ENCODE results near the gene PPAN.

Gene PPAN

DNA sequence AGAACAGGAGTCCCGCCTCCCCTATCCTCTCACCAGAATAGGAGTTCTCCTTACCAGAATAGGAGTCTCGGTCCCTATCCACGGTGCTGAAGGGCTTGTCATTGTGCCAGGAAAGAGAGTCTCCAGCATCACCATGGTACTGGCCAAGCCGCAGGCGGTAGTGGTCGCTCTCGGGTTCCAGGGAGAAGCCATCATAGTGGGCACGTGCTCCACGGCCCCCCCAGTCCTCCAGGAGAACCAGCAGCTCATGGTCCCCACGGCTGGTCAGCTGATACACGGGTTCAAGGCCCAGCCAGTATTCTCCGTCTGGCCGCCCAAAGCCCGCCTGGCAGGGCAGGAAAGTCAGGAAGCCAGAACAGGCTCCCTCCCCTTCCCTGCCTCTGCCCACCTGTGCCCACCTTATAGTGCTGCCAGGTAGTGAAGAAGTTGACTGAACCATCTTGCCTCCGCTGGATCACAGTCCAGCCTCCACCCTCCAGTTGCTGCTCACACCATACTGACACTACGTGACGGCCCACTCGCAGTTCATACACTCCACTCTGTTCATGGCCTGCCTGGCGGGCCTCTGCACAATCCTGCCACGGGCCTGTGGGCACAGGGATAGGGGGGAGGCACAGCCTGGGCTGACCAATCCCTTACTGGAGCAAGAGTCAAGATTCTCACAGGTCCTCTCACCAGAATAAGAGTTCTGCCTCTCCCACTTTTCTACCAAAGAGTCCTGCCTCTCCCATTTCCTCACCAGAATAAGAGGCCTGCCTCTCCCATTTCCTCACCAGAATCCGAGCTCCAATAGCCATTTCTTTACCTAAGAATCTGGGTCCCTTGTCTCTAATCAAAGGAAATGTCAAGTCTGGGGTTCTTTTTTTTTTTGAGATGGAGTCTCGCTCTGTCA, 12.6 kb upstream of the PPAN start:
- DNase-seq (ENCODE audit: low read depth): no peak

- DNase-seq (ENCODE audit: low read depth): no peak
Measured at GRCh38 chr19:10095622-10095947, 10.6 kb upstream of the PPAN start.

GRCh38 chr19:10095948-10096614, 10.1 kb upstream of the PPAN start:
- DNase-seq (ENCODE audit: low read depth): peak; percentile 86

GRCh38 chr19:10096615-10096963, 9.6 kb upstream of the PPAN start:
- no peak for DNase-seq (ENCODE audit: low read depth)

GRCh38 chr19:10100163-10100785, 5.9 kb upstream of the PPAN start:
- no peak for DNase-seq (ENCODE audit: low read depth)

DNA sequence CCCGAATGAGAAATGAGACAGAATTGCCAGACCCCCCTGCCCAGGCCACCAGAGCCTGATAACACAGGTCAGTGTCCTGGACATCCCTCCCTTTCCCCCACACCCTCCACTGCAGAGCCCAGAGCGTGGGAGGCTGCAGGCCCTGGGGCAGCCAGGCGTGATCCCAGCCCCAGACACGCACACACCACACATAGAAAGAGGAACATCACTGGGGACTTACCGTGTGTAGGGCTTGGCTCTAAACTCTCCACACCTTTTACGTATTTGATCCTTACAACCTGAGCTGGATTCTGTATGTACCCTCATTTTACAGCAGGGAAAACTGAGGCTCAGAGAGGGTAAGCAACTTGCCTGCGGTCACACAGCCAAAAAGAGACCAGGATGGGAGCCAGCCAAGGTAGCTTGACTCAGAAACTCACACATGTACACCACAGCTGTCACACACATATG, 3.4 kb upstream of the PPAN start:
- no peak for DNase-seq (ENCODE audit: low read depth)

DNA sequence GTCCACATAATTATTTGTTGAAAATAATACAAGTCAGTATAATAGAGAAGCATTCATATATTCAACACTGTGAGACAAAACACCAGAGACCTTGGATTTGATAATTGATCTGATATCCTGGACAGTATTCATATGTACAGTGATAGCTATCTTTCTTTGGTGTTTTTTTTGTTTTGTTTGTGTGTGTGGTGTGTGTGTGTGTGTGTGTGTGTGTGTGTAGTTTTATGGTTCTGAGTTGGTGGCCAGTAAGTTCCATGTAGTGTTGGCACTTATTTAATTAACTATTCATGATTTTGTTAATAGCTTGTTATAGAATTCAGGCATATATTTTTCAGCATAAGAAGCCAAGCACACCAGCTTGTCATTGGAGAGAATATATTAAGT, 2.0 kb upstream of the PPAN start:
- DNase-seq (ENCODE audit: low read depth): no peak

GRCh38 chr19:10104665-10105508, 1.3 kb upstream of the PPAN start:
- peak; percentile 70 for DNase-seq (ENCODE audit: low read depth)

GRCh38 chr19:10105509-10106099, 558 bp upstream of the PPAN start:
- DNase-seq (ENCODE audit: low read depth): peak; percentile 73

DNA sequence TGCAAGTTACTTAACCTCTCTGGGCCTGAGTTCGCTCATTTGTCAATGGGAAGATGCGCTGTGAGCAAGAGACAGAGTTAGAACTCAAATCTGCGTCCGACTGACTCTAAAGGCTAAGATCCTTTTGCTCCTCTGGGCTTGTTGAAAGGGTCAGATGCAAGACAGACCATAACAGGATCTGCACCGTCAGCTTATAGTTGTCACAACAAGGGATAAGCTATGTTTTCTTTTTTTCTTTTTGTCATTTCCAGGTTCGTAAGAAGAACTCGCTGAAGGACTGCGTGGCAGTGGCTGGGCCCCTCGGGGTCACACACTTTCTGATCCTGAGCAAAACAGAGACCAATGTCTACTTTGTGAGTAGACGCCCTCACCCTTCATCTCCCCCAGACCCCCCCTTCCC, 1.1 kb downstream of the PPAN start:
- no peak for DNase-seq (ENCODE audit: low read depth)

DNA sequence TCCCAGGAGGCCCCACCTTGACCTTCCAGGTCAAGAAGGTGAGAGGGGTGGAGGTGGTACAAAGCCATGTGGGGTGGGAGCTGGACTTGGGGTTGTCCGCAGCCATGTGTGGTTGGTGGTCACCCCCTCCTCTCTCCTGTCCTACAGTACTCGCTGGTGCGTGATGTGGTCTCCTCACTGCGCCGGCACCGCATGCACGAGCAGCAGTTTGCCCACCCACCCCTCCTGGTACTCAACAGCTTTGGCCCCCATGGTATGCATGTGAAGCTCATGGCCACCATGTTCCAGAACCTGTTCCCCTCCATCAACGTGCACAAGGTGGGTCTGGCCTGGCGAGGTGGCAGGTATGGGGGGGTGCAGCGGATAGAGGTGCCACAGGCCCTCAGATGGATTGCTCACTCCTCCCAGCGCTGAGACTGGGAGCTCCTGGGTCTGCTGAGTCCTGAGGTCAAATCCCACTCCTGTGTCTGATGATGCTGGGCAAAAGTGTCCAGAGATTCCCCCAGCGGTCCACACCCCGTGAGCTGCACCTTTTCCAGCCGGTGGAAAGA, 1.7 kb downstream of the PPAN start:
- DNase-seq (ENCODE audit: low read depth): no peak

GRCh38 chr19:10109528-10109927, 3.4 kb downstream of the PPAN start:
- no peak for DNase-seq (ENCODE audit: low read depth)

DNA sequence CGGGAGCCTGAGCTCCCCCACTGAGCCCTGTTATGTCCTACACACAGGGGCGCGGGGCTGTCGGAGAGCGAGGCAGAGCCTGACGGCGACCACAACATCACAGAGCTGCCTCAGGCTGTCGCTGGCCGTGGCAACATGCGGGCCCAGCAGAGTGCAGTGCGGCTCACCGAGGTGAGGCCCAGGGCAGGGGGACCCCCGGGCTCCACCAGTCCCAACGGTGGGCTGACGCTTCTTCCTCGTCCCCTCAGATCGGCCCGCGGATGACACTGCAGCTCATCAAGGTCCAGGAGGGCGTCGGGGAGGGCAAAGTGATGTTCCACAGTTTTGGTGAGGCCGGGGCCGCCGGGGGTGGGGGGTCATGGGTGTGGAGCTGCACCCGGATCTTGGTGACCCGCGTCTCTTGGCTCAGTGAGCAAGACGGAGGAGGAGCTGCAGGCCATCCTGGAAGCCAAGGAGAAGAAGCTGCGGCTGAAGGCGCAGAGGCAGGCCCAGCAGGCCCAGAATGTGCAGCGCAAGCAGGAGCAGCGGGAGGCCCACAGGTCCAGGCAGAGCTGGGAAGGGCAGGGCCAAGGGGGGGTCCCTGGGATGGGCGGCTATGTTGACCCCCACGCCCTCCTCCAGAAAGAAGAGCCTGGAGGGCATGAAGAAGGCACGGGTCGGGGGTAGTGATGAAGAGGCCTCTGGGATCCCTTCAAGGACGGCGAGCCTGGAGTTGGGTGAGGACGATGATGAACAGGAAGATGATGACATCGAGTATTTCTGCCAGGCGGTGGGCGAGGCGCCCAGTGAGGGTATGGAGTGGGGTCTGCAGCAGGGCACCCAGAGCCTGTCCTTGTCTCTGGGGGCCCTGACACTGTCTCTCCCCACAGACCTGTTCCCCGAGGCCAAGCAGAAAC, 4.2 kb downstream of the PPAN start:
- DNase-seq (ENCODE audit: low read depth): no peak

GRCh38 chr19:10110972-10111317, 4.8 kb downstream of the PPAN start:
- DNase-seq (ENCODE audit: low read depth): no peak

GRCh38 chr19:10111405-10111811, 5.2 kb downstream of the PPAN start, which contains the start of gene P2RY11:
Gene P2RY11, plus strand, starts transcription at chr19:10111693. Its CDS starts 29 bp downstream, at chr19:10111722.
- no peak for DNase-seq (ENCODE audit: low read depth)

DNA sequence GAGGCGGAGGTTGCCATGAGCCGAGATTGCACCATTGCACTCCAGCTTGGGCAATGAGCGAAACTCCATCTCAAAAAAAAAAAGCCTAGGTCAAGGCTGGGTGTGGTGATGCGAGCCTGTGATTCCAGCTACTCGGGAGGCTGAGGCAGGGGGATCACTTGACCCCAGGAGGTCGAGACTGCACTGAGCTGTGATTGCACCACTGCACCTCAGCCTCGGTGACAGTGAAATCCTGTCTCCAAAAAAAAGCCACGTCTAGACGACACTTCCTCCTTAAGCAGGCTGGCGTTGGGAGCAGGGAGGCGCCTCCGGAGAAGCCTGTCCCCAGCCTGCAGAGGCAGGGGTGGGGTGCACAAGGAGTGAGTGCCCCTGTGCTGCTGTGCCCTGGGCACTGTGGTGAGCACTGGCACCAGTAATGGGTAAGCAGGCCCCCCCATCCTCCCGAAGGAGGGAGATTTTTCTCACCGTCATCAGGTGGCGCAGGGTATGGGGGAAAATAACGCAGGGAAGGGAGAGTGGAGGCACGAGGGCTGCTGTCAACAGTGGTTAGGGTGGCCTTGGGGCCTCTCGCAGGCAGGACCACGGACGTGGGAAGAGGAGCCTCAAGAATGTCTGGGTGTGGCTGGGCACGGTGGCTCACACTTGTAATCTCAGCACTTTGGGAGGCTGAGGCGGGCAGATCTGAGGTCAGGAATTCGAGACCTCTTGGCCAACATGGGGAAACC, 6.0 kb downstream of the PPAN start:
- peak; percentile 53 for DNase-seq (ENCODE audit: low read depth)

GRCh38 chr19:10112895-10113591, 6.9 kb downstream of the PPAN start:
- peak; percentile 59 for DNase-seq (ENCODE audit: low read depth)

DNA sequence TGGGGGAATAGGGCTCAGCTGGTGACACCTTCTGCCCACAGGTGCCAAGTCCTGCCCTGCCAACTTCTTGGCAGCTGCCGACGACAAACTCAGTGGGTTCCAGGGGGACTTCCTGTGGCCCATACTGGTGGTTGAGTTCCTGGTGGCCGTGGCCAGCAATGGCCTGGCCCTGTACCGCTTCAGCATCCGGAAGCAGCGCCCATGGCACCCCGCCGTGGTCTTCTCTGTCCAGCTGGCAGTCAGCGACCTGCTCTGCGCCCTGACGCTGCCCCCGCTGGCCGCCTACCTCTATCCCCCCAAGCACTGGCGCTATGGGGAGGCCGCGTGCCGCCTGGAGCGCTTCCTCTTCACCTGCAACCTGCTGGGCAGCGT, 7.4 kb downstream of the PPAN start:
- DNase-seq (ENCODE audit: low read depth): no peak

GRCh38 chr19:10113964-10114650, 7.9 kb downstream of the PPAN start:
- no peak for DNase-seq (ENCODE audit: low read depth)

Data from stimulated activated CD8-positive, alpha-beta memory T cell treated with anti-CD3 and anti-CD28 coated beads, Interleukin-12 subunit alpha, Interleukin-12 subunit beta, amount 100 ng/mL, for 4 hours (primary cell).